ENCODE results near the gene METTL22.

The METTL22 gene

GRCh38 chr16:8621572-8622314 is at the start of gene METTL22:
METTL22 (plus strand) TSS chr16:8621698; CDS start chr16:8625666, 3,968 bp downstream.
- DNase-seq (ENCODE audit: low read depth, low spot score) = peak; percentile 82
- in situ Hi-C loops (cut with HindIII; ENCODE audit: low sequenced_read_pairs) = no loop called here
- peak within 1 kb of the TSS; percentile 96 for H3K4me3 ChIP-seq (ENCODE audit: low read depth, low read length)
- TF ChIP-seq CTCF (IDR thresholded peaks at IDR 0.05; ENCODE audit: low read depth, low read length) = no peak

- no peak for TF ChIP-seq CTCF (IDR thresholded peaks at IDR 0.05; ENCODE audit: low read depth, low read length)
- H3K4me3 ChIP-seq (ENCODE audit: low read depth, low read length) = no peak overlapping the region
- in situ Hi-C loops (cut with HindIII; ENCODE audit: low sequenced_read_pairs) = no loop called here
- DNase-seq (ENCODE audit: low read depth, low spot score) = no peak
These were observed 49.2 kb upstream of the METTL22 start for GRCh38 chr16:8572063-8572918.

GRCh38 chr16:8572919-8573724 is 48.4 kb upstream of the METTL22 start:
- peak; percentile 65 for TF ChIP-seq CTCF (IDR thresholded peaks at IDR 0.05; ENCODE audit: low read depth, low read length)
- in situ Hi-C loops (cut with HindIII; ENCODE audit: low sequenced_read_pairs) = no loop called here
- peak; percentile 62 for DNase-seq (ENCODE audit: low read depth, low spot score)
- no peak overlapping the region for H3K4me3 ChIP-seq (ENCODE audit: low read depth, low read length)

- in situ Hi-C loops (cut with HindIII; ENCODE audit: low sequenced_read_pairs) = no loop called here
- DNase-seq (ENCODE audit: low read depth, low spot score) = no peak
- TF ChIP-seq CTCF (IDR thresholded peaks at IDR 0.05; ENCODE audit: low read depth, low read length) = no peak
- H3K4me3 ChIP-seq (ENCODE audit: low read depth, low read length) = no peak overlapping the region
These were observed 46.1 kb upstream of the METTL22 start for GRCh38 chr16:8575399-8575798.

- H3K4me3 ChIP-seq (ENCODE audit: low read depth, low read length) = no peak overlapping the region
- in situ Hi-C loops (cut with HindIII; ENCODE audit: low sequenced_read_pairs) = no loop called here
- DNase-seq (ENCODE audit: low read depth, low spot score) = no peak
- TF ChIP-seq CTCF (IDR thresholded peaks at IDR 0.05; ENCODE audit: low read depth, low read length) = no peak
These were observed 45.1 kb upstream of the METTL22 start for GRCh38 chr16:8576141-8577004.
